Measurements from ENCODE around the gene FOXD4L1.
"Not testable (repeated sequence)": the region's sequence is repeated elsewhere in the genome, so short reads cannot be mapped to it uniquely, and the experiment has no call there.

FOXD4L1 gene

GRCh38 chr2:113541204-113541975 is 42.9 kb downstream of the FOXD4L1 start:
- not testable (repeated sequence) for H2BK12ac ChIP-seq (ENCODE audit: low read length in 2 of 2); H3K4me1 ChIP-seq (ENCODE audit: control insufficient read depth, insufficient read depth, low read depth, low read length); H3K14ac ChIP-seq (ENCODE audit: low read length in 2 of 2); H2AK5ac ChIP-seq (ENCODE audit: low read length, severe bottlenecking); H3K79me1 ChIP-seq (replicated peaks; ENCODE audit: low read length, poor library complexity, severe bottlenecking); H3K23ac ChIP-seq (ENCODE audit: low read length in 2 of 2); H3K9me3 ChIP-seq (ENCODE audit: control insufficient read depth, low read length); H3K27ac ChIP-seq (ENCODE audit: low read length, poor library complexity, severe bottlenecking); H2BK120ac ChIP-seq (ENCODE audit: low read depth, low read length); H3K36me3 ChIP-seq (ENCODE audit: control insufficient read depth in 1 of 2, insufficient read depth in 2 of 2, low read depth in 1 of 2, low read length in 2 of 2); H2BK5ac ChIP-seq (ENCODE audit: low read depth, low read length, poor library complexity, severe bottlenecking); H3K27me3 ChIP-seq (ENCODE audit: control insufficient read depth in 1 of 2, insufficient read depth in 1 of 2, low read length in 2 of 2)
- H2AFZ ChIP-seq (ENCODE audit: low read depth, low read length), result peak overlapping the region; percentile 27
- H3K4me3 ChIP-seq (ENCODE audit: insufficient read depth in 1 of 2, low read depth in 1 of 2, low read length in 2 of 2), result peak overlapping the region; percentile 31 to 76
- peak overlapping the region; percentile 90 for H3K4me2 ChIP-seq (ENCODE audit: low read length, poor library complexity, severe bottlenecking)
- peak; percentile 58 for DNase-seq
- H4K91ac ChIP-seq (ENCODE audit: low read length), result peak overlapping the region; percentile 15
- H3K18ac ChIP-seq (ENCODE audit: low read depth in 1 of 2, low read length in 2 of 2), result peak overlapping the region in 1 of 2 experiments; percentile 82
- H2BK15ac ChIP-seq (ENCODE audit: low read depth, poor library complexity, severe bottlenecking), result peak overlapping the region; percentile 69
- peak overlapping the region; percentile 60 for H4K8ac ChIP-seq (ENCODE audit: low read length)
- peak overlapping the region in 1 of 2 experiments; percentile 35 for H3K4ac ChIP-seq (ENCODE audit: low read depth in 1 of 2, low read length in 2 of 2)
- peak overlapping the region; percentile 79 for H3K9ac ChIP-seq (ENCODE audit: low read length)
- WGBS, result under 1% methylated on average over 41 of the region's 71 CpGs

- H2AK5ac ChIP-seq (ENCODE audit: low read length, severe bottlenecking); H3K4me1 ChIP-seq (ENCODE audit: control insufficient read depth, insufficient read depth, low read depth, low read length); H3K4ac ChIP-seq (ENCODE audit: low read depth in 1 of 2, low read length in 2 of 2); H3K36me3 ChIP-seq (ENCODE audit: control insufficient read depth in 1 of 2, insufficient read depth in 2 of 2, low read depth in 1 of 2, low read length in 2 of 2); H4K91ac ChIP-seq (ENCODE audit: low read length); H3K14ac ChIP-seq (ENCODE audit: low read length in 2 of 2); H4K8ac ChIP-seq (ENCODE audit: low read length); H3K27ac ChIP-seq (ENCODE audit: low read length, poor library complexity, severe bottlenecking); H2BK5ac ChIP-seq (ENCODE audit: low read depth, low read length, poor library complexity, severe bottlenecking); H3K27me3 ChIP-seq (ENCODE audit: control insufficient read depth in 1 of 2, insufficient read depth in 1 of 2, low read length in 2 of 2); DNase-seq; H3K9me3 ChIP-seq (ENCODE audit: control insufficient read depth, low read length); H2BK15ac ChIP-seq (ENCODE audit: low read depth, poor library complexity, severe bottlenecking); H2BK120ac ChIP-seq (ENCODE audit: low read depth, low read length); H3K79me1 ChIP-seq (replicated peaks; ENCODE audit: low read length, poor library complexity, severe bottlenecking): not testable (repeated sequence)
- H3K23ac ChIP-seq (ENCODE audit: low read length in 2 of 2), result peak overlapping the region in 1 of 2 experiments; percentile 89
- WGBS, result 0% methylated on average over 19 of the region's 64 CpGs
- peak overlapping the region; percentile 90 for H3K4me2 ChIP-seq (ENCODE audit: low read length, poor library complexity, severe bottlenecking)
- H3K4me3 ChIP-seq (ENCODE audit: insufficient read depth in 1 of 2, low read depth in 1 of 2, low read length in 2 of 2), result peak overlapping the region; percentile 31 to 76
- peak overlapping the region in 1 of 2 experiments; percentile 84 for H2BK12ac ChIP-seq (ENCODE audit: low read length in 2 of 2)
- peak overlapping the region; percentile 79 for H3K9ac ChIP-seq (ENCODE audit: low read length)
- peak overlapping the region; percentile 27 for H2AFZ ChIP-seq (ENCODE audit: low read depth, low read length)
- H3K18ac ChIP-seq (ENCODE audit: low read depth in 1 of 2, low read length in 2 of 2), result peak overlapping the region in 1 of 2 experiments; percentile 52
These were observed 43.6 kb downstream of the FOXD4L1 start for GRCh38 chr2:113541976-113542485.

- not testable (repeated sequence) for H4K91ac ChIP-seq (ENCODE audit: low read length); H3K23ac ChIP-seq (ENCODE audit: low read length in 2 of 2); H3K36me3 ChIP-seq (ENCODE audit: control insufficient read depth in 1 of 2, insufficient read depth in 2 of 2, low read depth in 1 of 2, low read length in 2 of 2); H2AK5ac ChIP-seq (ENCODE audit: low read length, severe bottlenecking); H2AFZ ChIP-seq (ENCODE audit: low read depth, low read length); H4K8ac ChIP-seq (ENCODE audit: low read length); H2BK12ac ChIP-seq (ENCODE audit: low read length in 2 of 2); H3K18ac ChIP-seq (ENCODE audit: low read depth in 1 of 2, low read length in 2 of 2); H3K27me3 ChIP-seq (ENCODE audit: control insufficient read depth in 1 of 2, insufficient read depth in 1 of 2, low read length in 2 of 2); H3K9ac ChIP-seq (ENCODE audit: low read length); H2BK15ac ChIP-seq (ENCODE audit: low read depth, poor library complexity, severe bottlenecking); H3K4me2 ChIP-seq (ENCODE audit: low read length, poor library complexity, severe bottlenecking); H3K79me1 ChIP-seq (replicated peaks; ENCODE audit: low read length, poor library complexity, severe bottlenecking); H3K9me3 ChIP-seq (ENCODE audit: control insufficient read depth, low read length); H3K4me1 ChIP-seq (ENCODE audit: control insufficient read depth, insufficient read depth, low read depth, low read length); H3K27ac ChIP-seq (ENCODE audit: low read length, poor library complexity, severe bottlenecking); H2BK5ac ChIP-seq (ENCODE audit: low read depth, low read length, poor library complexity, severe bottlenecking); H3K14ac ChIP-seq (ENCODE audit: low read length in 2 of 2); H2BK120ac ChIP-seq (ENCODE audit: low read depth, low read length); H3K4me3 ChIP-seq (ENCODE audit: insufficient read depth in 1 of 2, low read depth in 1 of 2, low read length in 2 of 2); H3K4ac ChIP-seq (ENCODE audit: low read depth in 1 of 2, low read length in 2 of 2)
- peak; percentile 9 for DNase-seq
- WGBS, result no CpG with 5 or more reads among the region's 9 CpGs
These were observed 44.1 kb downstream of the FOXD4L1 start for GRCh38 chr2:113542529-113542928.
